Inflammatory macrophage treated with lipopolysaccharide for 1 hour (primary cell): ENCODE measurements around the gene ADAMTS4.

Experiments used
- DNase-seq, 2 donors: peaks; one replicate each; pipeline ENCODE4 v3.0.0-alpha.2; 2020 to 2022

The ADAMTS4 gene

GRCh38 chr1:161171191-161171590, 27.7 kb downstream of the ADAMTS4 start:
- no peak for DNase-seq

GRCh38 chr1:161168906-161169305, 29.9 kb downstream of the ADAMTS4 start:
- DNase-seq: no peak

- no peak for DNase-seq
Observed at GRCh38 chr1:161166669-161167548, 31.9 kb downstream of the ADAMTS4 start.

GRCh38 chr1:161165742-161166668, 32.8 kb downstream of the ADAMTS4 start, which contains the start of gene PPOX:
PPOX (plus strand) TSS chr1:161166426; CDS start chr1:161166848, 422 bp downstream.
- peak; percentile 94 to 95 for DNase-seq

GRCh38 chr1:161164901-161165610, 33.8 kb downstream of the ADAMTS4 start:
- no peak for DNase-seq

- DNase-seq: no peak
Observed at GRCh38 chr1:161163793-161164192, 35.1 kb downstream of the ADAMTS4 start.

GRCh38 chr1:161162806-161163205, 36.0 kb downstream of the ADAMTS4 start:
- DNase-seq: no peak

- DNase-seq: no peak
Observed at GRCh38 chr1:161162052-161162451, 36.8 kb downstream of the ADAMTS4 start.

GRCh38 chr1:161161652-161162051, 37.2 kb downstream of the ADAMTS4 start:
- DNase-seq: no peak

GRCh38 chr1:161160671-161161145, 38.1 kb downstream of the ADAMTS4 start:
- no peak for DNase-seq

GRCh38 chr1:161159913-161160243, 39.0 kb downstream of the ADAMTS4 start:
- DNase-seq: no peak

- DNase-seq: peak; percentile 82 to 93
Observed at GRCh38 chr1:161159087-161159912, 39.6 kb downstream of the ADAMTS4 start, which contains the start of gene USP21. USP21 (plus strand) TSS chr1:161159500; CDS start chr1:161160641, 1,141 bp downstream.

GRCh38 chr1:161158316-161159010, 40.4 kb downstream of the ADAMTS4 start:
- no peak for DNase-seq

- no peak for DNase-seq
Observed at GRCh38 chr1:161157867-161158266, 41.0 kb downstream of the ADAMTS4 start.

- DNase-seq: peak; percentile 81 to 83
Observed at GRCh38 chr1:161153682-161154337, 45.0 kb downstream of the ADAMTS4 start, which contains the start of gene UFC1. UFC1 (plus strand) TSS chr1:161153978; CDS start chr1:161153998, 20 bp downstream.

GRCh38 chr1:161153176-161153575, 45.7 kb downstream of the ADAMTS4 start:
- no peak for DNase-seq

GRCh38 chr1:161145832-161146231, 53.0 kb downstream of the ADAMTS4 start:
- DNase-seq: no peak

- no peak for DNase-seq
Observed at GRCh38 chr1:161140755-161141400, 58.0 kb downstream of the ADAMTS4 start.

GRCh38 chr1:161139766-161140165, 59.1 kb downstream of the ADAMTS4 start:
- peak in 1 of 2 donors; percentile 87 for DNase-seq

GRCh38 chr1:161138431-161138830, 60.4 kb downstream of the ADAMTS4 start:
- no peak for DNase-seq
